ENCODE measurements around the gene TRIM44.
"Not testable (repeated sequence)": the region's sequence is repeated elsewhere in the genome, so short reads cannot be mapped to it uniquely, and the experiment has no call there.

TRIM44 gene

GRCh38 chr11:35629914-35630313 lies 32.7 kb upstream of the TRIM44 start:
- in situ Hi-C loops (cut with MboI; ENCODE audit: low sequenced_read_pairs) = no loop called here

GRCh38 chr11:35631891-35632290 lies 30.7 kb upstream of the TRIM44 start:
- in situ Hi-C loops (cut with MboI; ENCODE audit: low sequenced_read_pairs) = no loop called here

DNA sequence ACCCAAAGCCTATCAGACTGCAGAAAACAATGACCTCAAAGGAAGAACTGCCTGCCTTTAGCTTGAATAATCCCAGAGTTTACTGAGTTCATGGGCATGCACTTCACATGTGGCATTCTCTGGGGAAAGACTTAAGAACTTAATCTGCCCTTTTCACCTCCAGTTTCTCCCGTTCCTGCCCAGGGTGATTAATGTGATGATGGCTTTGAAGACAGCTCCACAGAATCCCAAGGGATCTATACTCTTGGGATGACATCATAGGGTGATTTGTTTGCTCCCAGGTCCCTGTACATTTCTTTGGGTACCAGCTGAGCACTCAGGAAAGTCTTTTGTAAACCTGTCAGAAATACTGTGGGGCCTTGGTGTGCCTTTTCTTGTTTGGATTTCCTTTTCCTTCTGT lies 30.3 kb upstream of the TRIM44 start:
- in situ Hi-C loops (cut with MboI; ENCODE audit: low sequenced_read_pairs) = no loop called here

GRCh38 chr11:35633827-35634423 lies 28.6 kb upstream of the TRIM44 start:
- in situ Hi-C loops (cut with MboI; ENCODE audit: low sequenced_read_pairs) = no loop called here

- in situ Hi-C loops (cut with MboI; ENCODE audit: low sequenced_read_pairs) = no loop called here
Measured at GRCh38 chr11:35635933-35636332, 26.6 kb upstream of the TRIM44 start.

DNA sequence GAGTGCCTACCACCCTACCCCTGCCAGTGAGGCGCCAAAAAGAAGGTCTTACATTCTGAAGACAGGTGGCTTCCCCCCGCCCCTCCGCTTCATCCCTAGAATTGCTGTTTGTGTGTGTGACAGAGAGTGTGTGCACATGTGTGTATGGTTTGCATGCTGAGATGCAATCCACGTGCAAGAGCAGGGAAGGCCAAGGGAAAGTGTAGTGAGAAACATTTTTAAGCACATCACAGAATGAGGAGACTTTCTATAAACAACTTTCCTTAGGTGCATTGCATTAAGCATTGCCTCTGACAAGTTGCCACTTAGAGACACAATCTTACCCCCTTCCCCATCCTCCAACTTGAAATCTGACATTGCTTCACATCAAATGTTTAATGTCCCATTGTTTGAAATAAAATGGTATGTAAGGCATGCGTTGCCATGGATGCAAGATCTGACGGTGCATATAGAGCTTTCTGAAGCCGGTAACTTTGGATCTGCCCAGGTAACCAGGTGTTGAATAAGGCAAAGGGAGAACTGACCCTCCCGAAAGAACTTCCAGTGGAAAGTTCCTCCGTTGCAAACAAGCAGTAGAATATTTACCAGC lies 22.9 kb upstream of the TRIM44 start:
- in situ Hi-C loops (cut with MboI; ENCODE audit: low sequenced_read_pairs) = no loop called here

DNA sequence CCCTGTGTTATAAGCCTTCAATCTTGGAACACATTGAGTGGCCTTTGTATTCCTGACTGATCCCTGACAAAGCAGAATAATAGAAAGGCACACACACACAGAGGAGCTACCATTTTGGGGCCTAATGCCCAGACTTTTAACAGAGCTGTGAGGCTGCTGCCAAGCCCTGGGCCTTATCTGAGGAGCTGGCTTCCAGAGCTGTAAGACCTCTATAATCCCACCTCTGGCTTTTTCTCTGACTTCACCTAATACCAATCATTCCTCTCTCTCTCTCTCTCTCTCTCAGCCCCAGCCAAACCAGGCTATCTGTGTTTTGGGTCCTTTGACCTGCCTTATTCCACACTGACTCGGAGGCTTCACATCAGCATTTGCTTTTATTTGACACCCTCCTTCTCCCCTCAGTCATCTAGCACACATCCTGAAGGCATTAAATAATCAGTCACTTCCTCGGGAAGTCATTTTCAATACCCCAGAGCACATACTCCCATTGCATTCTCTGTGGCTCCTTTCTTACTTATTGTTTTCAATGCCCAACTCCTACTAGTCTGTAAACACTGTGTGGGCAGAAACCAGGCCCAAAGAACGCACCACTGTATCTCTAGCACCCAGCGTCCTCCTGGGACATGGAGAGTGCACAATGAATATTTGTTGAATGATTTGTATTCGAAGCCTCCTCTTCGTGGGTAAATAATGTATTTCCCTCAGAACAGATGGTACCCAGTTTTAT lies 21.2 kb upstream of the TRIM44 start:
- in situ Hi-C loops (cut with MboI; ENCODE audit: low sequenced_read_pairs) = no loop called here

- in situ Hi-C loops (cut with MboI; ENCODE audit: low sequenced_read_pairs) = no loop called here
Measured at GRCh38 chr11:35641964-35642363, 20.6 kb upstream of the TRIM44 start.

DNA sequence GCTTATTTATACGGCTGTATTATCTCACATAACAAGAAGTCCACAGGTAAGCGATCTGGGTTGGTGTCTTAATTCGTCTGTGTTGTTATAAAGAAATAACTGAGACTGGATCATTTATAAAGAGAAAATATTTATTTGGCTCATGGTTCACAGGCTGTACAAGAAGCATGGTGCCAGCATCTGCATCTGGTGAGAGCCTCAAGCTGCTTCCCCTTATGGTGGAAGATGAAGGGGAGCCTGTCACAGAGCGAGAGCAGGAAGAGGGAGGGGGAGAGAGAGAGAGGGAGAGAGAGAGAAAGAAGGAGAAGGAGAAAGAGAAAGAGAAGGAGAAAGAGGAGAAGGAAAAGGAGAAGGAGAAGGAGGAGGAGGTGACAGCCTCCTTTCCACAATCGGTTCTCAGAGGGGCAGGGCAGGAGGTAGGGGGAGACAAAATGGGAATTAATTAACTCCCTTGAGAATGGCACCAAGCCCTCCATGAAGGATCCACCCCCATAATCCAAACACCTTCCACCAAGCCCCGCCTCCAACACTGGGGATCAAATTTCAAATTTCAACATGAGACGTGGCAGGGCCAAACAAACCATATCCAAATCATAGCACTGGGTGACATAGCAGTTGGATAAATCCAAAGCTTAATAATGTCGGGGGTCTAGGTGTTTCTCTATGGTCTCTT lies 15.0 kb upstream of the TRIM44 start:
- in situ Hi-C loops (cut with MboI; ENCODE audit: low sequenced_read_pairs) = no loop called here

GRCh38 chr11:35650006-35650405 lies 12.6 kb upstream of the TRIM44 start:
- in situ Hi-C loops (cut with MboI; ENCODE audit: low sequenced_read_pairs) = no loop called here

DNA sequence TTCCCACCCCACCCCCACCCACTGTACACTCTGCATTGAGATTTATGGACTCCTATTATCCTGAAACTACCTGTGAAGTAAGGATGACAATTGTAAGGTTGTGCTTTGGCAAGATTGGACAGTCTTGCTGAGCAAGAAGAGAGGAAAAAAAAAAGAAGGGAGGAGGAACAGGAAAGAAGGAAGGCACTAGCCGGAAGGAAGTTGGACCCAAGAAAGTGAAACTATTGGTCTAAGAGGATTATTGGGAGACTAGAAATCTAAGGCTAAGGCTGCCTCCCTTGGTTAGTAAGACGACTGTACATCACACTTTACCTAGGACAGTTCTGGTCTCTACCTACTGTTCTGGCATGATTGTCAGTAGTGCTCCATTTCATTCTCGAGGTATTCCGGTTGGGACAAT lies 12.1 kb upstream of the TRIM44 start:
- in situ Hi-C loops (cut with MboI; ENCODE audit: low sequenced_read_pairs) = no loop called here

- in situ Hi-C loops (cut with MboI; ENCODE audit: low sequenced_read_pairs) = no loop called here
Measured at GRCh38 chr11:35651263-35651662, 11.3 kb upstream of the TRIM44 start.

DNA sequence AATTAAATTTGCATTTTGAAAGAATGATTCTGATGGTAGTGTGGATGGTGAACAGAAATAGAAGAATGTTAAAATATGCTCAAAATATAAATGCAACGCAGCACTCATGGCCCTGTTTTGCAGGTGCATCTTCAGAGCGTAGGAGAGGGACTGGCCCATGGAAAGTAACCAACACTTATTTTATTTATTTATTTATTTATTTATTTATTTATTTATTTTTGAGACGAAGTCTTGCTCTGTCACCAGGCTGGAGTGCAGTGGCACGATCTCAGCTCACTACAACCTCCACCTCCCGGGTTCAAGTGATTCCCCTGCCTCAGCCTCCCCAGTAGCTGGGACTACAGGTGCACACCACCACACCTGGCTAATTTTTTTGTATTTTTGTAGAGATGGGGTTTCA lies 9.8 kb upstream of the TRIM44 start:
- in situ Hi-C loops (cut with MboI; ENCODE audit: low sequenced_read_pairs) = not testable (repeated sequence)

- in situ Hi-C loops (cut with MboI; ENCODE audit: low sequenced_read_pairs) = no loop called here
Measured at GRCh38 chr11:35654711-35655110, 7.9 kb upstream of the TRIM44 start.

GRCh38 chr11:35655254-35655653 lies 7.3 kb upstream of the TRIM44 start:
- in situ Hi-C loops (cut with MboI; ENCODE audit: low sequenced_read_pairs) = no loop called here

DNA sequence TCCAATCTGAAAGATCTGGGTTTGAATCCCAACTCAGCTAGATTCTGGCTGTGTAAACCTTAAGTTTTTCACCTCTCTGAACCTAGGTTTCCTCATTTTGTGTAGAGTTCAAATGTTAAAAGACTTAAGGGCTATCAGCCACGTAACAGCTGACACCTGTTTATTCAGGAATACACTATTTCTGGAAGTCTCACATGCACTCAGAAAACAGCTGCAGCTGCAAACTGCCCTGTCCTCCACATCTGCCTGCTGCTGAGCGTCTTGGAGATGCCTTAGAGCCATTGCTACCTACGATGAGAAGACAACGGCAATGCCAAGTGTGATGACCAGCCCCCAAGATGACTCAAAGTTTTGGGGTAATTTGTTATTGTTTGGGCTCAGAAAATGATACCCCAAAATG lies 6.7 kb upstream of the TRIM44 start:
- in situ Hi-C loops (cut with MboI; ENCODE audit: low sequenced_read_pairs) = no loop called here

DNA sequence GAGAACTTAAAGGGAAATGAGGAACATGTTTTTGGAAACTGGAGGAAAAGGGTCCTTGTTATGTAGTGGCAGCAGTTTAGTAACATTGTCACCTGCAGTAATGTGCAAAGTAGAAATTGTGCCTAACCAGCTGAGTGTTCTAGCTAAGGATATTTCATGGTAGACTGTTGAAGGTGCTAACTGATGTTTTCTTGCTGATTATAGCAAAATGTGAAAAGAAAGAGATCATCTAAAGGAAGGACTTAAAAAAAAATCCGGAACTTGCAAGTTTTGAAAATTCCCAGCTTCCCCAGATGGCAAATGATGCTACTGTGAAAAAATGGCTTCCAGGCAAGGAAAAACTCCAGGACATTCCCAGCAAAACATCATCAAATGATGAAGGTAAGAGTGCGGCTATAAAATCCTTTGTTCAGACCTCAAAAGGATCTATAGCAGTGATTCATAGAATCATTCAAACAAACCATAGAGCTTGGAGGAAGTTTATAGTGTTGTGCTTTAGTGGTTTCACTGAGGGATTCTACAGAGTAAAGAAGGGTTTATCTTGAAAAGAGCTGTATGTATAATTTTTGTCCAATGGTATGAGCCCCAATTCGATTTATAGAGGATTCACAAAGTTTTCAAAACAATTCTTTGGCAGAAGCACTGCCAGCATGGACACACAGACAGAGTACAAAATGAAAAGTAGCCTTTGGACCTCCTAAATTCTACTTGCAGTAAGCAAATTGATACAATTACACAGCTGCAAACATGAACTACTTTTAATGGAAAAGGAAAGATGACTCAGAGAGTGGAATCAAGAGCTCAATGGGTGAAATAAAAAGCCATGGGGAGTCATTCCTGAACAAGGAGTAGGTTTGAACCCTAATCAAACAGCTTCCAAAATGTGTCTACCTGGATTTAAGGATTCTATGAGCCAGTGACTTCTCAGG lies 4.3 kb upstream of the TRIM44 start:
- in situ Hi-C loops (cut with MboI; ENCODE audit: low sequenced_read_pairs) = no loop called here

- in situ Hi-C loops (cut with MboI; ENCODE audit: low sequenced_read_pairs) = no loop called here
Measured at GRCh38 chr11:35661534-35661933, 1.0 kb upstream of the TRIM44 start.

DNA sequence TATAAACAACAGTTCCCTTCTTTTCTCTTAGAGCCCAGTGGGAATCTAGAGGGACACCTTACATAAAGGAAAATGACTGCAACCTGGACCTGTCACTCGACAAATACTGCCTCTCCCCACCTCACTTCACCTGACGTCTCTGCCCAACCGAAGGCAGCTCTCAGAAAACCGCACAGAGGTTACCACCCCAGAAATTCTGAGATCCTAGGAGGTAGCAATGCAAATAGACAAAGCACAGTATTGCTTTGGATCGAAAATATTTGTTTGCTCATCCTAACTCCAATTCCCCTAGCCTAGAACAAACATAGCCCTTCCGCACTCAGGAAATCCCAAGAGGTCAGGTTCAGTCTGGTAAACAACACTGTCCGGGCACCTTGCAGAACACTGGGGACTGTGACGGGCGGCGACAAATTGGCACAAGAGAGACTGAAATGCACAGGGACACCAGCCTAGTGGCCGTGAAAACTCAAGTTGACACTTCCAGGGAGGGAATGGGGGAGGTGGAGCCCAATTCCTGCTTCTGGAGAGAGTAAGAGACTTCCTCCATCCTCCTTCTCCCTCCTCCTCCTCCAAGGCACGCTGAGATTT lies 420 bp upstream of the TRIM44 start:
- in situ Hi-C loops (cut with MboI; ENCODE audit: low sequenced_read_pairs) = no loop called here

DNA sequence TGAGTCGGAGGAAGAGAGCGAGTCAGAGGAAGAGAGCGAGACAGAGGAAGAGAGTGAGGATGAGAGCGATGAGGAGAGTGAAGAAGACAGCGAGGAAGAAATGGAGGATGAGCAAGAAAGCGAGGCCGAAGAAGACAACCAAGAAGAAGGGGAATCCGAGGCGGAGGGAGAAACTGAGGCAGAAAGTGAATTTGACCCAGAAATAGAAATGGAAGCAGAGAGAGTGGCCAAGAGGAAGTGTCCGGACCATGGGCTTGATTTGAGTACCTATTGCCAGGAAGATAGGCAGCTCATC lies 780 bp downstream of the TRIM44 start:
- in situ Hi-C loops (cut with MboI; ENCODE audit: low sequenced_read_pairs) = no loop called here

GRCh38 chr11:35664977-35665441 lies 2.4 kb downstream of the TRIM44 start:
- in situ Hi-C loops (cut with MboI; ENCODE audit: low sequenced_read_pairs) = no loop called here

Data from HL-60/S4 (cell line).